Erythroblast (primary cell): ENCODE measurements around the gene FNIP2.

Source experiments
- GATA1 ChIP-seq: IDR thresholded peaks from 2 replicates; pipeline ENCODE4 v1.6.1; 2011; ENCODE audit warnings: low read depth, mild to moderate bottlenecking, control low read depth, low read length, moderate library complexity
- POLR2A ChIP-seq: IDR thresholded peaks from 2 replicates; pipeline ENCODE4 v1.6.1; 2011; ENCODE audit warnings: mild to moderate bottlenecking, low read length

- TF ChIP-seq POLR2A = no peak
- no peak for TF ChIP-seq GATA1
Measured at GRCh38 chr4:158801066-158801465, 32.2 kb downstream of the FNIP2 start.
